ENCODE data around the gene SLC6A3.
"Not testable (repeated sequence)": the region's sequence is repeated elsewhere in the genome, so short reads cannot be mapped to it uniquely, and the experiment has no call there.

SLC6A3 gene

GRCh38 chr5:1424716-1425115 lies 20.5 kb downstream of the SLC6A3 start:
- H3K27ac ChIP-seq: no peak overlapping the region
- no peak for DNase-seq (ENCODE audit: low read depth, low spot score)

- no peak for DNase-seq (ENCODE audit: low read depth, low spot score)
- no peak overlapping the region for H3K27ac ChIP-seq
Measured at GRCh38 chr5:1423901-1424603, 21.2 kb downstream of the SLC6A3 start.

GRCh38 chr5:1422522-1422921 lies 22.7 kb downstream of the SLC6A3 start:
- DNase-seq (ENCODE audit: low read depth, low spot score); H3K27ac ChIP-seq: not testable (repeated sequence)

GRCh38 chr5:1421521-1422341 lies 23.5 kb downstream of the SLC6A3 start:
- DNase-seq (ENCODE audit: low read depth, low spot score): no peak

GRCh38 chr5:1420211-1421195 lies 24.7 kb downstream of the SLC6A3 start:
- H3K27ac ChIP-seq: no peak overlapping the region
- no peak for DNase-seq (ENCODE audit: low read depth, low spot score)

More at GRCh38 chr5:1421521-1422341, 23.5 kb downstream of the SLC6A3 start:
- H3K27ac ChIP-seq: no peak overlapping the region

GRCh38 chr5:1419476-1420210 lies 25.6 kb downstream of the SLC6A3 start:
- no peak overlapping the region for H3K27ac ChIP-seq

GRCh38 chr5:1418921-1419280 lies 26.3 kb downstream of the SLC6A3 start:
- H3K27ac ChIP-seq: no peak overlapping the region
- DNase-seq (ENCODE audit: low read depth, low spot score): no peak

More at GRCh38 chr5:1419476-1420210, 25.6 kb downstream of the SLC6A3 start:
- no peak for DNase-seq (ENCODE audit: low read depth, low spot score)

- no peak overlapping the region for H3K27ac ChIP-seq
- DNase-seq (ENCODE audit: low read depth, low spot score): no peak
Measured at GRCh38 chr5:1418238-1418920, 26.9 kb downstream of the SLC6A3 start.

- no peak overlapping the region for H3K27ac ChIP-seq
- DNase-seq (ENCODE audit: low read depth, low spot score): no peak
Measured at GRCh38 chr5:1417586-1418225, 27.5 kb downstream of the SLC6A3 start.

- DNase-seq (ENCODE audit: low read depth, low spot score): no peak
- H3K27ac ChIP-seq: no peak overlapping the region
Measured at GRCh38 chr5:1416856-1417469, 28.3 kb downstream of the SLC6A3 start.

DNA sequence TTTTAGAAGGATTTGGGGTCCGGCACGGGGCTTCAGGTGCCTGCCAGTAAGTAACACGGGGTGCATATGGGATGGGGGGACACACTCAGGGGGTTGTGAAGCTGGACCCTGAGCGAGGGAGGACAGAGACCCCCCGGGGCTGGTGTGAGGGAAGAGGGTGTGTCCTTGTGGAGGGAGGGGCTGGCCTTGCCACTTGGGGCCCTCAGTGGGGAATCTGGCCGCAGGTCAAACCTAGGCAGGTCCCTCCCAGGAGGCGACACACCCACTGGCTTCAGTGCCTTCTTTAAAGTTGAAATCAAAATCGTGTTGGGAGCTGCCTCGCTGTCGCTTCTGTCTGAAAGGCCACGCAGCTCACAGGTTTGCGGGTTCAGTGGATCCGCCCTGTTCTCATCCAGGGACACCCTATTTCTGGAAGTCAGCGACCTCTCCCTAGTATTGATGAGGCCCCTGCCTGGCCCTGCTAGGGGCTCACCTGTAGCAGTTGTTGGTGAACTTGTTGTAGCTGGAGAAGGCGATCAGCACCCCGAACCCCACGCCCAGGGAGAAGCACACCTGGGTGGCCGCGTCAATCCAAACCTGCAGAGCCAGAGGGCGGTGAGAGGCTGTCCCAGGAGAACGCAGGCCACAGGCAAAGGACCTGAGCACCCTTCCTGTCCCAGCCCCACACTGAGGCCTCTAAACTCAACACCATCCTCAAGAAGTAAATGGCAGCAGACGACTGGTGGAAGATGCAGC lies 29.4 kb downstream of the SLC6A3 start:
- DNase-seq (ENCODE audit: low read depth, low spot score): no peak
- no peak overlapping the region for H3K27ac ChIP-seq

DNA sequence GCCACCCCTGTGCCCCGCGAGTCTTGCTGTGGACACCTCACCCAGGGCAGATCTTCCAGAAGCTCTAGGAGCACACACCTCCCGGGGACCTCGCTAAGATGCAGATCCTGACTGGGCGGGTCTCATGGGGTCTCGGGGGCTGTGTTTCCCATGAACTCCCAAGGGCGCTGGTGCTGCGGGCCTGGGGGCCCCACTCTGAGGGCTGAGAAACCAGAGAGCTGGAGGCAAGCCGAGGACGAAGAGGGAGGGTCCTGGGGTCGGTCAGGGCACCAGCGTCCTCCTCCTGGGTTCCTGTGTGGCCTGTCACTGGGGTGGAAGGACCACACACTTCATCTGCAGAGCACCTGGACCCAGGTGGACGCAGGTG lies 30.2 kb downstream of the SLC6A3 start:
- no peak for DNase-seq (ENCODE audit: low read depth, low spot score)
- no peak overlapping the region for H3K27ac ChIP-seq

DNA sequence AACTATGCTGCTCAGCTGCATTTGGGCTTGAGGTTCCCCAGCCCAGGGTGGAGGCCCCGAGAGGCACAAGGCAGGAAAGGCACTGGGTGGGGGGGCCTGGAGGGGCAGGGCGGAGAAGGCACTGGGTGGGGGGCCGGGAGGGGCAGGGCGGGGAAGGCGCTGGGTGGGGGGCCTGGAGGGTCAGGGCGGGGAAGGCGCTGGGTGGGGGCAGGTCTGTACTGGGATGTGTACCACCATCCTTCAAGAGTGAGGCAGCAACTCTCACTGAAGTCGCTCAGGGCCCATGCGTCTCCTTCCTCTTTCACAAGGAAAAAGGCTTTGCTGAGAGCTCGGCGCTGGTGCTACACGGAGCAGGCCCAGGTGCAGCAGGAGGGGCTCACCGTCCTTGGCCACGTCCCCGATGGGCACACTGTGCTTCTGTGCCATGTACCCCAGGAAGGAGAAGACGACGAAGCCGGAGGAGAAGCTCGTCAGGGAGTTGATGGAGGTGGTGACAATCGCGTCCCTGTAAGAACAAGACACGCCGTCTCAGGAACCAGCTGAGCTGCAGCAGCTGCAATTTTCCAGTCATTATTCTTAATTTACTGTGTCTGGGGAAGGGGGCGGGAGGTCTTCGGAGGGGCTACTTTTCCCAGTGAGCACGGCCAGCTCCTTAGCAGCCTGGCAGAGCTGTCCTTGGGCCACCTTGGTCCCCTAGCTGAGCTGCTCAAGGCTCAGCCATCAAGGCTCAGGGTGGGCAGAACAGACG lies 30.8 kb downstream of the SLC6A3 start:
- no peak for DNase-seq (ENCODE audit: low read depth, low spot score)
- H3K27ac ChIP-seq: no peak overlapping the region

DNA sequence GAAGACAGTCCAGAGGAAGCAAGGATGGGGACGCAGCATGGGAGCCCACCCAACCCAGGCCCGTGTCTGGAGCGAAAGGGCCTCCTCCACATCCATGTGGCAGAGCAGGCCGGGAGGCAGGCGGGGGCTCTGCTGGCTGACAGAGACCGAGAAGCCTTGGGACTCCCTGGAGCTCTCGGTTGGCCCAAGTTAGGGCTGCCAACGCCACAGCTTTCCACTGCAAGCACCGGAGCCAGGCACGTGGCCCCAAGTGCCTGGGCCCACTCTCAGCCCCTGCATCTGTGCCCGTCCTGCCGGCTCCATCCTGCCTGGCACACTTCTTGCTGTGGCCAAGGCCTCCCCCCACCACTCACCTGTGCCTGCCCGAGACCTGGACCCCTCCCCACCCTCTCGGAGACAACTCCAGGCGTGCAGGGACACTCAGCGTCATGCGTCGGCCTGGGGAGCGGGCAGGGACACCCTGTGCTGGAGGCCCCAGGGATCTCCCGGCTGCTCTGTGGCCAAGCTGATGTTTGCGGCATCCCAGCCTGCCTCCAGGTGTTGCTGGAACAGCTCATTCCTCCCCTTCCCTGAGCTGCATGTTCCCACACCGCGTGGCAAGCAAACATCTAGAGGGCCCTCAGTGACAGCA lies 31.5 kb downstream of the SLC6A3 start:
- DNase-seq (ENCODE audit: low read depth, low spot score): no peak
- no peak overlapping the region for H3K27ac ChIP-seq

GRCh38 chr5:1413211-1413610 lies 32.0 kb downstream of the SLC6A3 start:
- DNase-seq (ENCODE audit: low read depth, low spot score): no peak
- no peak overlapping the region for H3K27ac ChIP-seq

- H3K27ac ChIP-seq: no peak overlapping the region
- DNase-seq (ENCODE audit: low read depth, low spot score): no peak
Measured at GRCh38 chr5:1412621-1413020, 32.6 kb downstream of the SLC6A3 start.

GRCh38 chr5:1412163-1412562 lies 33.1 kb downstream of the SLC6A3 start:
- H3K27ac ChIP-seq: no peak overlapping the region
- no peak for DNase-seq (ENCODE audit: low read depth, low spot score)

All from epithelial cell of prostate (primary cell).